Mucosa of rectum (tissue), 2 donors: ENCODE results near the gene DENND1B.
A peak's percentile ranks its signal among the peaks of the same experiment; 100 is the strongest.

Experiments
- H3K27ac ChIP-seq, 2 donors: one replicate each; pipeline ENCODE4 v1.7.0; 2013; ENCODE audit warnings: inconsistent platforms in 2 of 2, low read depth in 2 of 2, low read length in 2 of 2
- H3K27me3 ChIP-seq, 2 donors: one replicate each; pipeline ENCODE4 v1.7.0; 2013; ENCODE audit warnings: low read length in 2 of 2; ENCODE audit not compliant: control insufficient read depth in 2 of 2, insufficient read depth in 2 of 2
- H3K36me3 ChIP-seq, 2 donors: one replicate each; pipeline ENCODE4 v1.7.0; 2013; ENCODE audit warnings: low read length in 2 of 2; ENCODE audit not compliant: control insufficient read depth in 2 of 2, insufficient read depth in 2 of 2
- H3K4me1 ChIP-seq, 2 donors: one replicate each; pipeline ENCODE4 v1.7.0; 2013; ENCODE audit warnings: low read length in 2 of 2, mild to moderate bottlenecking in 1 of 2; ENCODE audit not compliant: control insufficient read depth in 2 of 2, insufficient read depth in 2 of 2
- H3K4me3 ChIP-seq, 2 donors: one replicate each; pipeline ENCODE4 v1.7.0; 2013; ENCODE audit warnings: low read length in 2 of 2
- H3K9ac ChIP-seq, 2 donors: one replicate each; pipeline ENCODE4 v1.7.0; 2013; ENCODE audit warnings: low read length in 2 of 2, low read depth in 1 of 2, mild to moderate bottlenecking in 1 of 2
- H3K9me3 ChIP-seq, 2 donors: one replicate each; pipeline ENCODE4 v1.7.0; 2013; ENCODE audit warnings: low read length in 2 of 2; ENCODE audit not compliant: control insufficient read depth in 2 of 2
- donor health status: healthy.
- donor health status: Normal muscosa, but diverticular disease.

Gene DENND1B, protein sequence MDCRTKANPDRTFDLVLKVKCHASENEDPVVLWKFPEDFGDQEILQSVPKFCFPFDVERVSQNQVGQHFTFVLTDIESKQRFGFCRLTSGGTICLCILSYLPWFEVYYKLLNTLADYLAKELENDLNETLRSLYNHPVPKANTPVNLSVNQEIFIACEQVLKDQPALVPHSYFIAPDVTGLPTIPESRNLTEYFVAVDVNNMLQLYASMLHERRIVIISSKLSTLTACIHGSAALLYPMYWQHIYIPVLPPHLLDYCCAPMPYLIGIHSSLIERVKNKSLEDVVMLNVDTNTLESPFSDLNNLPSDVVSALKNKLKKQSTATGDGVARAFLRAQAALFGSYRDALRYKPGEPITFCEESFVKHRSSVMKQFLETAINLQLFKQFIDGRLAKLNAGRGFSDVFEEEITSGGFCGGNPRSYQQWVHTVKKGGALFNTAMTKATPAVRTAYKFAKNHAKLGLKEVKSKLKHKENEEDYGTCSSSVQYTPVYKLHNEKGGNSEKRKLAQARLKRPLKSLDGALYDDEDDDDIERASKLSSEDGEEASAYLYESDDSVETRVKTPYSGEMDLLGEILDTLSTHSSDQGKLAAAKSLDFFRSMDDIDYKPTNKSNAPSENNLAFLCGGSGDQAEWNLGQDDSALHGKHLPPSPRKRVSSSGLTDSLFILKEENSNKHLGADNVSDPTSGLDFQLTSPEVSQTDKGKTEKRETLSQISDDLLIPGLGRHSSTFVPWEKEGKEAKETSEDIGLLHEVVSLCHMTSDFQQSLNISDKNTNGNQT

GRCh38 chr1:197775282-197776262 lies at the start of gene DENND1B:
DENND1B (minus strand) TSS chr1:197775480; CDS start chr1:197775155, 325 bp downstream.
- Histone ChIP-seq H3K9me3 (no peaks in the 10 kb centered on the region), H3K27ac (peak within 1 kb of the TSS; percentile 90 to 96), H3K4me3 (peak within 1 kb of the TSS; percentile 84 to 85), H3K4me1 (peaks cover 32 to 40% of the 10 kb centered on the region in 2 donors), H3K36me3 (no peaks in the 10 kb centered on the region), H3K9ac (peak within 1 kb of the TSS; percentile 82 to 94), H3K27me3 (no peaks in the 10 kb centered on the region)

DNA sequence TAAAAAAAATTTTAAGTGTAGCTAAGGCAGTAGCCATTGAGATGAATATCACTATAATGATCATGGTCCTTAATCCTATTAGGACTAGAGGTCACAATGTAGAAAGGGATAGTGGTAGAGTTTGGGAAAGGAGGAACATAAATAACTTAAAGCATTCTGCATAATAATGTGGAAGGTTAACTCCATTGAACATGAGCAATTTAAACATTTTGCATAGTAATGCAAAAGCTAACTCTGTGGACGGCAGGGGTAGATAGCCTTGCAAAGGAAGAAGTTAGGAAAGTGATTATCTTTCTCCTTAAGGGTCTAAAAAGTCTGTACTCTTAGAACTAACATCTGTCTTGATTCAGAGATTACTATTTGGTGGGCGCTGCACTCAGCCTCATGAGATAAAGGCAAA lies 39.0 kb upstream of the DENND1B start:
- no peaks in the 10 kb centered on the region for H3K4me1 ChIP-seq
- no peak overlapping the region for H3K9ac ChIP-seq
- H3K27ac ChIP-seq: no peak overlapping the region
- no peaks in the 10 kb centered on the region for H3K9me3 ChIP-seq
- H3K27me3 ChIP-seq: no peaks in the 10 kb centered on the region
- H3K36me3 ChIP-seq: no peaks in the 10 kb centered on the region
- no peak overlapping the region for H3K4me3 ChIP-seq

GRCh38 chr1:197813741-197814140 lies 38.5 kb upstream of the DENND1B start:
- Histone ChIP-seq H3K27me3 (no peaks in the 10 kb centered on the region), H3K9ac (no peak overlapping the region), H3K4me1 (peaks cover 0 to 3% of the 10 kb centered on the region in 2 donors), H3K4me3 (no peak overlapping the region), H3K9me3 (no peaks in the 10 kb centered on the region), H3K27ac (no peak overlapping the region), H3K36me3 (no peaks in the 10 kb centered on the region)

GRCh38 chr1:197811769-197812168 lies 36.5 kb upstream of the DENND1B start:
- no peak overlapping the region for H3K9ac ChIP-seq
- H3K4me1 ChIP-seq: peaks cover 4 to 10% of the 10 kb centered on the region in 2 donors
- no peaks in the 10 kb centered on the region for H3K27me3 ChIP-seq
- H3K4me3 ChIP-seq: no peak overlapping the region
- no peaks in the 10 kb centered on the region for H3K36me3 ChIP-seq
- no peak overlapping the region for H3K27ac ChIP-seq
- no peaks in the 10 kb centered on the region for H3K9me3 ChIP-seq

DNA sequence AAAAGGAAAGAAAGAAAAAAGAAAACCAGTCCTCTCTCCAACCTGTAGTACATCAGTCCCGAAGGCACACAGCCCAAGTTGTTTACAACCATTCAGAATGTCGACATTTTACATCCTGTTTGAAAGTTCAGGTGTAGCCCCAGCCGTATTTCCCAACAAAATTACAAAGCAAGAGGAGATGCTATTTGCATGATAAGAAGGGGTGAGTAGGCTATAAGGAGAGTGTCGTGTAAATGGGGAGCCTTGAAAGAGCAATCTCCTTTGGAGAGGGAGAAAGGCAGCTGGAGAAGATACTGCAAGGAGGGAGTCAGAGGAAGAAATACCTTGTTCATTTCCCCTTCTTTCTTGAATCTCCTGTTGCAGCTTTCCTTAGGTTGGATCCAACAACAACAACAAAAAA lies 35.5 kb upstream of the DENND1B start:
- Histone ChIP-seq H3K27ac (no peak overlapping the region), H3K4me1 (peaks cover 4 to 10% of the 10 kb centered on the region in 2 donors), H3K4me3 (no peak overlapping the region), H3K9ac (no peak overlapping the region), H3K9me3 (no peaks in the 10 kb centered on the region), H3K36me3 (no peaks in the 10 kb centered on the region), H3K27me3 (no peaks in the 10 kb centered on the region)

GRCh38 chr1:197808880-197809279 lies 33.6 kb upstream of the DENND1B start:
- no peaks in the 10 kb centered on the region for H3K9me3 ChIP-seq
- H3K9ac ChIP-seq: no peak overlapping the region

DNA sequence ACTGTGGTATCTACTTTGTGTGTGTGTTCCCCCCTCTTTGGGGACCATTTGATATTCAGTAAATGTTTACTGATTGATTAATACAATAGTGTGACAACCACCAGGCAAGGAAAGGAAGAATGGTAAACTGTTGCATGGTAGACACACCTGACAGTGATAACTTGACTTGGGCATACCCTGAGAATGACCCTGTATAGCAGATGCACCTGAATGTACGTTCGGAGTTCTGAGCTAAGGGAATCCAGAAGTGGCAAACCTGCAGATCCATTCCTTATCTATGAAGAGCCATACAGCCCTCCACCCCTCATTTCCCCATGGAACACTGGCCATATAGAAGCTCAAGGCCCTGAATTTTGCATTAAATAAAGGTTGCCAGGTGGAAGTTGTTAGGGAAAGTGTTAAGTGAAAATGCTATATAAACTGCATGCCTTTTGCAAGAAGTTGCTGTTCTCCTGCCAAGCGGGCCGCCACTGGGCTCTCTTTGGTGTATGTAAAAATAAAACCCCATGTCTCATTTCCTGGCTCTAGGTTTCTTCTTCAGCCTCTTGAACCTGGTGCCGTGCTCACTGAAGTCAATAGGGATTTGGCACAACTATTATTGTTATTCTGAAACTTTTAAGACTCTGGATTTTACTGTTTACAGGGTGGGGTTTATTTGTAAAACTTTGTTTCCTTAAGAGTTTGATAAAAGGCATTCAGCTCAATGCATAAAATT lies 32.6 kb upstream of the DENND1B start:
- Histone ChIP-seq H3K36me3 (no peaks in the 10 kb centered on the region), H3K27me3 (no peaks in the 10 kb centered on the region), H3K4me3 (no peak overlapping the region), H3K27ac (no peak overlapping the region), H3K9ac (no peak overlapping the region), H3K4me1 (peaks cover 4 to 10% of the 10 kb centered on the region in 2 donors), H3K9me3 (no peaks in the 10 kb centered on the region)

More at GRCh38 chr1:197808880-197809279, 33.6 kb upstream of the DENND1B start:
- Histone ChIP-seq H3K4me1 (peaks cover 4 to 10% of the 10 kb centered on the region in 2 donors), H3K4me3 (no peak overlapping the region), H3K27me3 (no peaks in the 10 kb centered on the region), H3K36me3 (no peaks in the 10 kb centered on the region), H3K27ac (no peak overlapping the region)

DNA sequence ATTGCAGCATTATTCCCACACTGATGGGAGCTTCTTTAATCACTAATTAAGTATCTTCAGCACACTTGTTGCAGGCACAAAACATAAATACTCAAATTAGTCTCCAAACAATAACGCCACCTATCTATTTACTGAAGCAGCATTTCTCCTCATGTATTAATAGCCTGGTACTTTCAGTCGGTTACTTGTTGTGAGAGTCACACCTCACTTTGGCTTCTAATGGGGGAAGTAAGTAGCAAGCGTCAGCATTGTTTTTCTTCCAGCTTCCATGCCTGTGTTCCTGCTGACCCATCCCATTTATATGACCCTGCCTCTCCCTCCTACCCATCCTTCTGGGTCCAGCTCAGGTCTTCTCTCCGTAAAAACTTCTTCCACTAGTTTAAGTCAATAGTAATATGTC lies 31.9 kb upstream of the DENND1B start:
- no peaks in the 10 kb centered on the region for H3K36me3 ChIP-seq
- peaks cover 4 to 10% of the 10 kb centered on the region in 2 donors for H3K4me1 ChIP-seq

GRCh38 chr1:197806718-197807117 lies 31.4 kb upstream of the DENND1B start:
- Histone ChIP-seq H3K27ac (no peak overlapping the region), H3K4me1 (peaks cover 4 to 10% of the 10 kb centered on the region in 2 donors), H3K9ac (no peak overlapping the region), H3K27me3 (no peaks in the 10 kb centered on the region), H3K36me3 (no peaks in the 10 kb centered on the region), H3K4me3 (no peak overlapping the region), H3K9me3 (no peaks in the 10 kb centered on the region)

More for the DNA sequence above, 31.9 kb upstream of the DENND1B start:
- Histone ChIP-seq H3K9ac (no peak overlapping the region), H3K4me3 (no peak overlapping the region), H3K9me3 (no peaks in the 10 kb centered on the region), H3K27ac (no peak overlapping the region), H3K27me3 (no peaks in the 10 kb centered on the region)
